Astrocyte (in vitro differentiated cells and primary cell): Measurements from ENCODE around the gene MTMR4. TPM values are rescaled to one million over a fixed set of nuclear protein-coding genes. Genes with fewer than 3 reads are reported as not detected.
"Not testable (repeated sequence)": the region's sequence is repeated elsewhere in the genome, so short reads cannot be mapped to it uniquely, and the experiment has no call there.

Source experiments
- DNase-seq: peaks from one replicate; pipeline ENCODE4 v3.0.0-alpha.2; 2010; ENCODE audit warnings: low read depth
- FAIRE-seq: peaks from 2 replicates; lab custom pipeline; 2011; peaks lifted over from hg19 to GRCh38; lab: Jason Lieb, UNC
- H2AFZ ChIP-seq: 2 replicates; pipeline ENCODE4 v1.6.0; 2012; ENCODE audit warnings: low read depth, low read length, inconsistent platforms
- H3K27ac ChIP-seq: 2 replicates; pipeline ENCODE4 v1.5.1; 2011; ENCODE audit warnings: low read depth, low read length, inconsistent platforms
- H3K27me3 ChIP-seq: 2 replicates; pipeline ENCODE4 v1.6.0; 2011; ENCODE audit warnings: low read length, inconsistent platforms; ENCODE audit not compliant: insufficient read depth
- H3K36me3 ChIP-seq: 2 replicates; pipeline ENCODE4 v1.5.1; 2011; ENCODE audit warnings: low read length, inconsistent platforms; ENCODE audit not compliant: insufficient read depth
- H3K4me1 ChIP-seq: 2 replicates; pipeline ENCODE4 v1.5.1; 2011; ENCODE audit warnings: low read length, inconsistent platforms; ENCODE audit not compliant: insufficient read depth
- H3K4me2 ChIP-seq: 2 replicates; pipeline ENCODE4 v1.6.0; 2012; ENCODE audit warnings: low read length, inconsistent platforms
- H3K4me3 ChIP-seq: 2 replicates; pipeline ENCODE4 v1.5.1; 2011; ENCODE audit warnings: low read depth, mild to moderate bottlenecking, low read length, inconsistent platforms; ENCODE audit not compliant: insufficient read depth
- H3K79me2 ChIP-seq: 2 replicates; pipeline ENCODE4 v1.6.0; 2012; ENCODE audit warnings: mild to moderate bottlenecking, low read length, inconsistent platforms; ENCODE audit not compliant: insufficient read depth
- H3K9ac ChIP-seq: 2 replicates; pipeline ENCODE4 v1.6.0; 2012; ENCODE audit warnings: mild to moderate bottlenecking, low read length, inconsistent platforms
- H3K9me3 ChIP-seq: 2 replicates; pipeline ENCODE4 v1.5.1; 2012; ENCODE audit warnings: low read depth, mild to moderate bottlenecking, low read length, inconsistent platforms; ENCODE audit not compliant: insufficient read depth
- H4K20me1 ChIP-seq: 2 replicates; pipeline ENCODE4 v1.6.0; 2012; ENCODE audit warnings: low read length, inconsistent platforms; ENCODE audit not compliant: insufficient read depth
- H3K27ac Mint-ChIP-seq: one replicate; pipeline ENCODE4 v1.8.0; 2021; ENCODE audit warnings: mild to moderate bottlenecking, mixed read lengths; ENCODE audit not compliant: unreplicated experiment
- H3K27me3 Mint-ChIP-seq: one replicate; pipeline ENCODE4 v1.8.0; 2021; ENCODE audit warnings: low read depth, mixed read lengths; ENCODE audit not compliant: unreplicated experiment
- H3K36me3 Mint-ChIP-seq: one replicate; pipeline ENCODE4 v1.8.0; 2021; ENCODE audit warnings: low read depth, mixed read lengths; ENCODE audit not compliant: unreplicated experiment
- H3K4me1 Mint-ChIP-seq: one replicate; pipeline ENCODE4 v1.8.0; 2021; ENCODE audit warnings: low read depth, mixed read lengths; ENCODE audit not compliant: unreplicated experiment
- H3K4me3 Mint-ChIP-seq: one replicate; pipeline ENCODE4 v1.8.0; 2021; ENCODE audit warnings: mild to moderate bottlenecking, moderate library complexity, mixed read lengths; ENCODE audit not compliant: unreplicated experiment
- H3K9me3 Mint-ChIP-seq: one replicate; pipeline ENCODE4 v1.8.0; 2021; ENCODE audit warnings: mild to moderate bottlenecking, mixed read lengths; ENCODE audit not compliant: unreplicated experiment
- CTCF ChIP-seq: IDR thresholded peaks from 2 replicates; pipeline ENCODE4 v1.5.1; 2011; ENCODE audit warnings: low read depth, mild to moderate bottlenecking, inconsistent platforms, low read length, moderate library complexity; ENCODE audit not compliant: insufficient read depth
- EZH2 ChIP-seq: IDR thresholded peaks from 2 replicates; pipeline ENCODE4 v1.6.1; 2012; ENCODE audit warnings: mild to moderate bottlenecking, low read length, inconsistent platforms; ENCODE audit not compliant: insufficient read depth
- total RNA-seq: library from RNA; stranded (reverse); gene quantifications from 2 replicates; pipeline ENCODE4 v1.2.1, GENCODE V29; 2021

The MTMR4 gene
- total RNA-seq, 1 donor from 2014 or later: 17.6 TPM

- no peak overlapping the region for H3K27ac Mint-ChIP-seq
- no peak overlapping the region for H3K27ac ChIP-seq
- no peaks in the 10 kb centered on the region for H3K9me3 ChIP-seq
- no peaks in the 10 kb centered on the region for H3K27me3 Mint-ChIP-seq
- H4K20me1 ChIP-seq: no peaks in the 10 kb centered on the region
- no peaks in the 10 kb centered on the region for H3K79me2 ChIP-seq
- no peak overlapping the region for H3K4me3 ChIP-seq
- no peaks in the 10 kb centered on the region for H3K9me3 Mint-ChIP-seq
- H3K36me3 Mint-ChIP-seq: peaks cover 11% of the 10 kb centered on the region
- H3K27me3 ChIP-seq: no peaks in the 10 kb centered on the region
- H3K4me1 ChIP-seq: no peaks in the 10 kb centered on the region
- no peak overlapping the region for H3K9ac ChIP-seq
- H3K4me2 ChIP-seq: no peak overlapping the region
- TF ChIP-seq CTCF (no peak), EZH2 (no peak)
- FAIRE-seq (no peak), DNase-seq (no peak)
- no peak overlapping the region for H3K4me3 Mint-ChIP-seq
- no peaks in the 10 kb centered on the region for H3K4me1 Mint-ChIP-seq
- no peaks in the 10 kb centered on the region for H3K36me3 ChIP-seq
- H2AFZ ChIP-seq: no peak overlapping the region
These were observed 29.8 kb downstream of the MTMR4 start for GRCh38 chr17:58484600-58484999.

GRCh38 chr17:58481798-58482197 lies 32.6 kb downstream of the MTMR4 start:
- not testable (repeated sequence) for DNase-seq

GRCh38 chr17:58480090-58480489 lies 34.3 kb downstream of the MTMR4 start:
- no peak overlapping the region for H2AFZ ChIP-seq
- DNase-seq (no peak), FAIRE-seq (no peak)
- no peaks in the 10 kb centered on the region for H3K9me3 ChIP-seq
- no peak overlapping the region for H3K4me3 ChIP-seq
- no peak overlapping the region for H3K9ac ChIP-seq
- H3K4me1 ChIP-seq: no peaks in the 10 kb centered on the region
- no peak overlapping the region for H3K4me2 ChIP-seq
- H3K4me3 Mint-ChIP-seq: no peak overlapping the region
- H3K27ac ChIP-seq: no peak overlapping the region
- no peak for TF ChIP-seq CTCF
- no peak for TF ChIP-seq EZH2
- no peaks in the 10 kb centered on the region for H3K27me3 ChIP-seq
- peaks cover 2% of the 10 kb centered on the region for H3K27me3 Mint-ChIP-seq
- H3K36me3 Mint-ChIP-seq: no peaks in the 10 kb centered on the region
- H3K36me3 ChIP-seq: no peaks in the 10 kb centered on the region
- H3K79me2 ChIP-seq: no peaks in the 10 kb centered on the region
- no peak overlapping the region for H3K27ac Mint-ChIP-seq
- no peaks in the 10 kb centered on the region for H3K9me3 Mint-ChIP-seq
- H3K4me1 Mint-ChIP-seq: no peaks in the 10 kb centered on the region
- no peaks in the 10 kb centered on the region for H4K20me1 ChIP-seq

More at GRCh38 chr17:58481798-58482197, 32.6 kb downstream of the MTMR4 start:
- not testable (repeated sequence) for H3K9me3 Mint-ChIP-seq, H3K27ac Mint-ChIP-seq, H3K4me3 ChIP-seq, H4K20me1 ChIP-seq, H3K4me3 Mint-ChIP-seq, H3K27ac ChIP-seq, H3K4me1 ChIP-seq, H3K79me2 ChIP-seq, H2AFZ ChIP-seq, H3K4me1 Mint-ChIP-seq, FAIRE-seq, H3K9me3 ChIP-seq, H3K27me3 Mint-ChIP-seq, H3K4me2 ChIP-seq, H3K36me3 ChIP-seq, H3K9ac ChIP-seq, H3K27me3 ChIP-seq, H3K36me3 Mint-ChIP-seq
